Uterus (tissue), 2 donors: ENCODE data around the gene FLNB.

Source experiments
- CTCF ChIP-seq, 4 experiments: fragments of 200-600 bp in 2 of 4; fragments of 450-650 bp in 2 of 4; sonication (generic) in 2 of 4; IDR thresholded peaks; one replicate each; pipeline ENCODE4 v1.5.1; 2016 to 2019; ENCODE audit warnings: antibody characterized with exemption in 4 of 4, mild to moderate bottlenecking in 2 of 4, moderate library complexity in 1 of 4
- POLR2A ChIP-seq, 2 donors: fragments of 450-650 bp; IDR thresholded peaks; one replicate each; pipeline ENCODE4 v1.6.1; 2016; ENCODE audit warnings: antibody characterized with exemption in 2 of 2, mild to moderate bottlenecking in 1 of 2, moderate library complexity in 1 of 2

- TF ChIP-seq CTCF (IDR thresholded peaks at IDR 0.05) (no peak), POLR2A (IDR thresholded peaks at IDR 0.05) (no peak)
Measured at GRCh38 chr3:58154626-58155449, 146.6 kb downstream of the FLNB start.
